Upper lobe of left lung (tissue), 6 donors: ENCODE data around the gene GALNT2. TPM values are rescaled to one million over a fixed set of nuclear protein-coding genes. Genes with fewer than 3 reads are reported as not detected.

Experiments used
- ATAC-seq, 2 donors: fragments of 200-7000 bp; cut with Tn5 transposase; one replicate each; pipeline ENCODE4 v1.9.1; 2022; ENCODE audit warnings: mild to moderate bottlenecking in 2 of 2, moderate library complexity in 2 of 2; ENCODE audit not compliant: low FRiP score in 2 of 2
- DNase-seq, 2 donors: peaks; one replicate each; pipeline ENCODE4 v3.0.0-alpha.2; 2019 to 2020
- H3K27ac ChIP-seq, 4 donors: fragments of 200-600 bp; sonication (generic); one replicate each; pipeline ENCODE4 v1.5.1; 2016 to 2019
- H3K27me3 ChIP-seq, 4 donors: fragments of 200-600 bp; sonication (generic); one replicate each; pipeline ENCODE4 v1.5.1; 2017 to 2019
- H3K36me3 ChIP-seq, 4 donors: fragments of 200-600 bp; sonication (generic); one replicate each; pipeline ENCODE4 v1.5.1; 2016 to 2019
- H3K4me1 ChIP-seq, 4 donors: fragments of 200-600 bp; sonication (generic); one replicate each; pipeline ENCODE4 v1.5.1; 2018 to 2019
- H3K4me3 ChIP-seq, 4 donors: fragments of 200-600 bp; sonication (generic); one replicate each; pipeline ENCODE4 v1.5.1; 2017 to 2019; ENCODE audit warnings: mild to moderate bottlenecking in 2 of 4, moderate library complexity in 1 of 4
- H3K9me3 ChIP-seq, 4 donors: fragments of 200-600 bp; sonication (generic); one replicate each; pipeline ENCODE4 v1.5.1; 2018 to 2019
- CTCF ChIP-seq, 6 experiments: fragments of 450-650 bp in 4 of 6; fragments of 200-600 bp in 2 of 6; sonication (generic) in 2 of 6; IDR thresholded peaks; one replicate each; pipeline ENCODE4 v1.5.1; 2016 to 2019; ENCODE audit warnings: antibody characterized with exemption in 6 of 6
- EP300 ChIP-seq, 4 donors: sonication (generic); formaldehyde crosslinking; IDR thresholded peaks; one replicate each; pipeline ENCODE4 v1.5.1; 2017; ENCODE audit warnings: antibody characterized with exemption in 4 of 4, control low read depth in 2 of 4
- POLR2A ChIP-seq, 4 donors: fragments of 450-650 bp; IDR thresholded peaks; one replicate each; pipeline ENCODE4 v1.5.1; 2016 to 2017; ENCODE audit warnings: antibody characterized with exemption in 4 of 4, mild to moderate bottlenecking in 2 of 4
- POLR2AphosphoS5 ChIP-seq, 2 donors: sonication (generic); formaldehyde crosslinking; IDR thresholded peaks; one replicate each; pipeline ENCODE4 v1.5.1; 2017; ENCODE audit warnings: antibody characterized with exemption in 2 of 2
- WGBS, 2 donors: methylation state at CpG; one replicate each; pipeline ENCODE4 v1.1.5; 2017 to 2018; 5-methylcytosine and 5-hydroxymethylcytosine counted together
- total RNA-seq, 6 donors: library from RNA; depleted of rRNA in 4 of 6; stranded (reverse); fragments of >200 nt in 4 of 6; gene quantifications; one replicate each; pipeline versions ENCODE4 v1.1.0 to v1.2.1, GENCODE V29; 2016 to 2021
- donor health status: DM: no; HTN: no; CAD: no; lungs with moderate emphysema.
- donor health status: DM: no; HTN: yes; CAD: no; lungs with severe emphysema.

The GALNT2 gene
- total RNA-seq, 6 donors from 2014 or later: 51.3 to 62.3 (median 56.2) TPM

GRCh38 chr1:230194525-230194924, 127.5 kb downstream of the GALNT2 start:
- Histone ChIP-seq H3K27me3 (no peaks in the 10 kb centered on the region), H3K27ac (peak overlapping the region in 1 of 4 donors; percentile 22), H3K4me3 (no peak overlapping the region), H3K4me1 (peaks cover 13 to 24% (median 19%) of the 10 kb centered on the region in 4 donors), H3K36me3 (no peaks in the 10 kb centered on the region), H3K9me3 (no peaks in the 10 kb centered on the region)
- DNase-seq (no peak), ATAC-seq (no peak)
- 91 to 95% methylated on average over 7 of the region's 7 CpGs for WGBS, 2 donors
- TF ChIP-seq POLR2A (IDR thresholded peaks at IDR 0.05): no peak
- TF ChIP-seq CTCF (IDR thresholded peaks at IDR 0.05): no peak
- TF ChIP-seq POLR2AphosphoS5 (IDR thresholded peaks at IDR 0.05): no peak
- no peak for TF ChIP-seq EP300 (IDR thresholded peaks at IDR 0.05)

- WGBS, 2 donors: 71 to 73% methylated on average over 3 of the region's 3 CpGs
- Histone ChIP-seq H3K27me3 (no peaks in the 10 kb centered on the region), H3K27ac (peak overlapping the region in 1 of 4 donors; percentile 22), H3K9me3 (no peaks in the 10 kb centered on the region), H3K4me3 (no peak overlapping the region), H3K4me1 (peaks cover 13 to 19% (median 16%) of the 10 kb centered on the region in 4 donors), H3K36me3 (no peaks in the 10 kb centered on the region)
- no peak for ATAC-seq
- TF ChIP-seq EP300 (IDR thresholded peaks at IDR 0.05) (no peak), POLR2AphosphoS5 (IDR thresholded peaks at IDR 0.05) (no peak), POLR2A (IDR thresholded peaks at IDR 0.05) (no peak), CTCF (IDR thresholded peaks at IDR 0.05) (no peak)
- no peak for DNase-seq
These were observed 128.2 kb downstream of the GALNT2 start for GRCh38 chr1:230195199-230195598.

- ATAC-seq (no peak), DNase-seq (no peak)
- Histone ChIP-seq H3K4me3 (no peak overlapping the region), H3K36me3 (peaks cover 0 to 1% (median 0%) of the 10 kb centered on the region in 4 donors), H3K9me3 (no peaks in the 10 kb centered on the region), H3K27me3 (no peaks in the 10 kb centered on the region), H3K27ac (no peak overlapping the region), H3K4me1 (peaks cover 7 to 11% (median 8%) of the 10 kb centered on the region in 4 donors)
- WGBS, 2 donors: 95 to 99% methylated on average over 5 of the region's 5 CpGs
- TF ChIP-seq EP300 (IDR thresholded peaks at IDR 0.05) (no peak), POLR2AphosphoS5 (IDR thresholded peaks at IDR 0.05) (no peak), POLR2A (IDR thresholded peaks at IDR 0.05) (no peak), CTCF (IDR thresholded peaks at IDR 0.05) (no peak)
These were observed 129.0 kb downstream of the GALNT2 start for GRCh38 chr1:230196077-230196476.

GRCh38 chr1:230197644-230198567, 130.9 kb downstream of the GALNT2 start:
- H3K9me3 ChIP-seq: no peaks in the 10 kb centered on the region
- no peaks in the 10 kb centered on the region for H3K4me1 ChIP-seq
- peaks cover 0 to 5% (median 2%) of the 10 kb centered on the region in 4 donors for H3K36me3 ChIP-seq
- H3K4me3 ChIP-seq: no peak overlapping the region
- no peak overlapping the region for H3K27ac ChIP-seq
- ATAC-seq (no peak), DNase-seq (peak in 1 of 2 donors; percentile 55)
- H3K27me3 ChIP-seq: no peaks in the 10 kb centered on the region
- TF ChIP-seq POLR2A (IDR thresholded peaks at IDR 0.05) (no peak), POLR2AphosphoS5 (IDR thresholded peaks at IDR 0.05) (no peak), EP300 (IDR thresholded peaks at IDR 0.05) (no peak), CTCF (IDR thresholded peaks at IDR 0.05) (no peak)
- 94 to 95% methylated on average over 41 of the region's 41 CpGs for WGBS, 2 donors
